Measurements from ENCODE around the gene GLE1.

DNA sequence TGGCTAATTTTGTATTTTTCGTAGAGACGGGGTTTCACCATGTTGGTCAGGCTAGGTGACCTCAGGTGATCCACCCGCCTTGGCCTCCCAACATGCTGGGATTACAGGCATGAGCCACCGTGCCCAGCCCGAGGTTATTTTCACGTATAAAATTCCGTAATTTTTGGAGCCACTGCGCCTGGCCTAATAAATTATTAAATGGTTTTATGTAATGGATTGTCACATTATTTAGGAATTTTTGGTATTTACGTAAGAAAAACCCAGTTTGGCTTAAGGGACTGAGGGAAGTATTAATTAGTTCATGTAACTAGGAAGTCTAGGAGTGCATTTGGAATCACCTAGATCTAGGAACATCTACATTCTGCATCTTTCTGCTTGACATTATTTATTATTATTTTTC lies 8.3 kb downstream of the GLE1 start:
- TF ChIP-seq CTCF (IDR thresholded peaks at IDR 0.05) (no peak), EZH2 (IDR thresholded peaks at IDR 0.05; ENCODE audit: borderline replicate concordance, insufficient read depth, low read depth, low read length, poor library complexity, severe bottlenecking) (no peak)

All from B cell (primary cell).